Left forelimb (tissue), 1 donor: ENCODE results near the gene MSL1.

Experiments
- DNase-seq: peaks from one replicate; pipeline ENCODE4 v3.0.0-alpha.2; 2018; ENCODE audit warnings: low spot score

The MSL1 gene, protein sequence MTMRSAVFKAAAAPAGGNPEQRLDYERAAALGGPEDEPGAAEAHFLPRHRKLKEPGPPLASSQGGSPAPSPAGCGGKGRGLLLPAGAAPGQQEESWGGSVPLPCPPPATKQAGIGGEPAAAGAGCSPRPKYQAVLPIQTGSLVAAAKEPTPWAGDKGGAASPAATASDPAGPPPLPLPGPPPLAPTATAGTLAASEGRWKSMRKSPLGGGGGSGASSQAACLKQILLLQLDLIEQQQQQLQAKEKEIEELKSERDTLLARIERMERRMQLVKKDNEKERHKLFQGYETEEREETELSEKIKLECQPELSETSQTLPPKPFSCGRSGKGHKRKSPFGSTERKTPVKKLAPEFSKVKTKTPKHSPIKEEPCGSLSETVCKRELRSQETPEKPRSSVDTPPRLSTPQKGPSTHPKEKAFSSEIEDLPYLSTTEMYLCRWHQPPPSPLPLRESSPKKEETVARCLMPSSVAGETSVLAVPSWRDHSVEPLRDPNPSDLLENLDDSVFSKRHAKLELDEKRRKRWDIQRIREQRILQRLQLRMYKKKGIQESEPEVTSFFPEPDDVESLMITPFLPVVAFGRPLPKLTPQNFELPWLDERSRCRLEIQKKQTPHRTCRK

GRCh38 chr17:40121181-40122135 lies at the start of gene MSL1:
Gene MSL1 (plus strand): TSS chr17:40121971. CDS start chr17:40122613, 642 bp downstream.
- DNase-seq = peak; percentile 95

GRCh38 chr17:40072040-40072734 lies 49.6 kb upstream of the MSL1 start:
- no peak for DNase-seq

GRCh38 chr17:40072735-40073346 lies 48.9 kb upstream of the MSL1 start:
- DNase-seq = no peak

DNA sequence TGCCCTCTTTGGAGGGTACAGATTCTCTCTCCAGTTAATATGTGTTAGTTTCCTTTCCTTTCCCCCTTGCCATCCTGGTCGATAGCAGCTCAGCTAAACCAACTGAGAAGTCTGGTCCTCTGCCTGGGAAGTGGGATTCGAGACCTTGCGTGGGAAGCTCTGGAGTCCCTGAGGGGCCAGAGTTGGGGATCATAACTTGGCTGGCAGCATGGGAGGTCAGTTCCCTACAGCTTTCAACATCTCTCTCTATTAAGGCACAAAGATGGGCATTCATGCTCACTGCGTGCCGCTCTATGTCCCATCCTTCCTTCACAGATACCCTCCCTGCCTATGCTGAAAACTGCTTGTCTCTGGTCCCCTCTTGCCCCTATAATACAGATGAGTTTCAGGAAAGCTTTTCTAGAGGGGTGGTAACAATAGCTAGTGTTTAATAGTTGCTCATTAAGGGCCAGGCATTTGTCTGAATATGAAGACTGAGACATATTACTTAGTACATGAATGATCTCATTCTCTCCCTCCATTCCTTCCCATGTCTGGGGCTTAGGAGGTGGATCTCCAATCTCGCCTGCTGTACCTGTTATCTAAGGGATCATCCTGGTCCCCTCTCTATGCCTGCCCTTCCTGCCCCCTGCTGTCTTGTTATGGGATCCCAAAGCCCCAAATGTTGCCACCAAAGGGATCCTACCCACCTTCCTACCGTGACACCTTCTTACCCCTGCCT lies 48.2 kb upstream of the MSL1 start:
- no peak for DNase-seq

DNA sequence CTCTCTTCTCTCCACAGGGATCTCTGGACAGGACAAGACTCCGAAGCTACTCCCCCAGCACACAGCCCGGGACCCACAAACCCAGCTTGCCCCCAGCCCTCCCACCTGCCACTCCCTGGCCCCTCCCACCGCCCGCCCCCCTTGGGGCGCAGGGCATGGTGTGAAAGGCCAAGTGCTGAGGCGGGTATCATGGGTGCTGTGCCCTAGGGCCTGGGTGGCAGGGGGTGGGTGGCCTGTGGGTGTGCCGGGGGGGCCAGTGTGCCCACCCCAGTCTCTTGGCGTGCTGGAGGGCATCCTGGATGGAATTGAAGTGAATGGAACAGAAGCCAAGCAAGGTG lies 47.6 kb upstream of the MSL1 start:
- no peak for DNase-seq

- DNase-seq = no peak
These were observed 46.9 kb upstream of the MSL1 start for GRCh38 chr17:40074871-40075200.

DNA sequence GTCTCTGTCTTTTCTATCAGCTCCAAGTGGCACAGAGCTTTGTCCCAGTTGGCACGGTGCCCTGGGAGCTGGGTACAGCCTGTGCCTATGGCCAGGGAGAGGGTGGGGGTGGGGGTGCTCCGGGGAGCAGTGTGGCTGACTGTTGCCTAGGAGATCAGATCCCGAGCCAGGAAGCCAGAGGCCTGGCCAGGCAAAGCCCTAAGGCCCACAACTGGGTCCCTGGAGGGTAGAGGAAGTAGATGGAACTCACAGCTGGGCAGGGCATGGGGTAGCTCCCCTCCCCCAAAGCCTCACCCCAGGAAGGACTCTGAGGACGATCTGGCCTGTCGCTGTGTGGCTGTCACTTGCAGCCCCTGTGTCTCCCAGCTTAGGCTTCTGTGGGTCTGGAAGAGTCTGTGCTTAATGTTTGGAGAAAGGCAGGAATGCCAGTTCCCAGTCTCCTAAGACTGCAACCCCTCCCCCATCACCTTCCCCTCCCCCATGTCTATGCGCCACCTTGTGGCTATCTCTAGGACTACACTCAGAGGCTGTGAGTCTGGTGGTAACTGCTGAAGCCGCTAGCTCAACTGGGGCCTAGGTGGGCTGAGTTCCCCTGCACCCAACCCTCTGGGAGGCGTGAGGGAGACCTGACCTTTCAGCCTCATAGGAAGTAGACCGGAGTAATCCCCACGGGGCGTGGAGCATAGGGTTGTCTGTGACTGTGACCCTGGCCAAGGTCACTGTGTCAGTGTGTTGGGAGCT lies 46.4 kb upstream of the MSL1 start:
- peak; percentile 74 for DNase-seq

DNA sequence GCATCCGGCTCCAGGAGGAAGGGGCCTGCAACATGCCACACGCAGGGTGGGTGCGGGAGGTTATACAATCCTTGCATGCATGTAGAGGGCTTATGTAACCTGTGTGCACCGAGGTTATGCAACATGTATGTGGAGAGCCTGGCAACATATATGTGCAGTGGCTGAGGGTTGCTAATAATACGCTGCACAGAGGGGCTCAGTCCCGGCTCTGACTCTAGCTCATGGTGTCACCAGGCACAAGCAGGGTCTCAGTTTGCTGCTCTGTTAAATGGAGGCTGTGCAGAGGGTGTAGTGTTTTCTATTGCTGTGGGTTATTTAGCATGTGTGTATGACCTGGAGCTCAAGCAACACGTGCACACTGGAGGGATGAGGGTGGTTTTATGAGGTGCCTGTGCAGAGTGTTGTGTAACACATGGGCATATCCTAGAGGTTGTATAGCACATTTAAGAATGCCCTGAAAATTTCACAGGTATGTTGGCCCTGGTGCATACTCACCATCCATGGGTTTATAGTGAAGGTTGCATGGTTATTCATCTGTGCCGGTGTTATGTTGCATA lies 45.8 kb upstream of the MSL1 start:
- no peak for DNase-seq

DNA sequence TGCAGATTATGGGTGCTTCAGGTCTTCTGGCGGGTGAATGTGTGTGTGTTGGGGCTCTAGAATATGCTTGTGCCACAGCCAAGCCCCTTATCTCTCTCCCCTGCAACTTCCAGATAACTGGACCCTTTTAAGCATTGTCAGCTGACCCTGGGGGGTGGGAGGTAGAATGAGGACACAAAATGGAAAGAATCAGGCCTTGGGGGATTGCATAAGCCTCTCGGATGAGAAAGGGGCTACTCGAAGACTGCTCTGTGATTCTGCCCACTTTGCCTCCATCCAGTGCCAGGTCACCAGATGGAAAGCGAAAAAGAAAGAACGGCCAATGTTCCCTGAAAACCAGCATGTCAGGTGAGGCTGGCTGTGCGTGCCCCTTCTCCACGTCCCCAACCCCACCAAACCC lies 45.2 kb upstream of the MSL1 start:
- no peak for DNase-seq

- no peak for DNase-seq
These were observed 42.2 kb upstream of the MSL1 start for GRCh38 chr17:40079545-40079944.

- no peak for DNase-seq
These were observed 37.3 kb upstream of the MSL1 start for GRCh38 chr17:40084477-40084876.

GRCh38 chr17:40086150-40087044 lies 35.4 kb upstream of the MSL1 start:
- no peak for DNase-seq

DNA sequence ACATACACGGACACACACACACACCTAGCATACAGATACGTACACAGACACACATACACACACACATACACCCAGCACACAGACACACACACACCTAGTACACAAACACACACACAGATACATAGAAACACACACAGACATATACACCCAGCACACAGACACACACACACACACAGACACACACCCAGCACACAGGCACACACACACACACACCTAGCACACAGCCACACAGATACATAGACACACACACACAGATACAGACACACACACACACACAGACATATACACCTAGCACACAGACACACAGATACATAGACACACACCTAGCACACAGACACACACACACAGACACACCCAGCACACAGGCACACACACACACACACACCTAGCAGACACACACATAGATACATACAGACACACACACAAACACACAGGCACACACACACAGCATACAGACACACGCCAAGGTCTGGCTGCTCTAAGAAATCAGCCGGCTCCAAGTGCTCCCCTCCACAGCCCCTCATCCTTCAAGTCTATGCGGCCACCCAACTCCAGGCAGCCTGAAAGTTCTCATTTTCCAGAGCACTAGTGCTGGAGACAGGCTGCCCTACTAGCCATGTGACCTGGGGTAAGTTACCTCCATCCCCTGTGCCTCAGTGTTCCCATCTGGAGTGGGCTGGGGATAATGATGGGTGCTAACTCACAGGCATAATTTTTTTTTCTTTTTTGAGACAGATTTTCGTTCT lies 34.5 kb upstream of the MSL1 start:
- no peak for DNase-seq

- no peak for DNase-seq
These were observed 33.7 kb upstream of the MSL1 start for GRCh38 chr17:40087903-40088718.

GRCh38 chr17:40089077-40089895 lies 32.5 kb upstream of the MSL1 start:
- DNase-seq = no peak
